ENCODE measurements around the gene CDCA3.

The CDCA3 gene

DNA sequence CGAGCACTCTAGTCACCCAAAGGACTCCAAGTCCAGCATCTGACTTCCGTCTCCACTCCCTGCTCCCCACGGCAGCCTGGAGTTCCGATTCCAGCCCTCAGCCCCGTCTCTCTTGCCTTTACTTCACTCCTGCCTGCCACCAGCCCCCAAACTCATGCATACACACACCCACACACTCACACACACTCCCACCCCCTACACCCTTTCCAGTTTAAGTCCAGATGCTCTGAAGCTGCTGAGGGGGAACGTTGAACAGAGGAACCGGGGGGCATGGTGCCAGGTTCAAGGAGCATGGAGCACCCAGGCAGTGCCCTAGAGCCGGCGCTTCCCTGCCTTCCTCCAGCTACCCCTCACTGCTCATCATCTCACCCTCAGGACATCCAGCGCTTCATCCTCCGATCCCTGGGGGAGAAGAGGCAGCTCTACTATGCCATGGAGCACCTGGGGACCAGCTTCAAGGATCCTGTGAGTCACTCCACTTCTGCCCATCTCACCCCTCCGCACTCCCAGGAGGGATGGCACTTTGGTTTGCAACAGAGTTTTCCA is 19.6 kb downstream of the CDCA3 start:
- DNase-seq = no peak

DNA sequence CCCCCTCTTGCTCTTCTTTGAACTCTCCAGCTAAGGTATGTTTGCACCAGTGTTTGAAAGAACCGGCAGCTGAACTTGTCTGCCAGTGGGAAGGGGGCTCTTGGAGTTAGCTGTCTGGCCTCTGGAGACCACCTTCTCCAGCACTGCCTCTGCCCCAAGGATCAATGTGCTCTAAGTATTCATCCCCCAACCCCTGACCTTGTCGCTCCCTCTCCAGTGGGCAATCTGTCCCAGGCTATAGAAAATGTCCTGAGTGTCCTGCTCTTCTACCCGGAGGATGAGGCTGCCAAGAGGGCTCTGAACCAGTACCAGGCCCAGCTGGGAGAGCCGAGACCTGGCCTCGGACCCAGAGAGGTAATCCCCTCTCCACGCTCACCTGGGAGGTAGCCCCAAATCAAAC is 20.1 kb downstream of the CDCA3 start:
- no peak for DNase-seq

DNA sequence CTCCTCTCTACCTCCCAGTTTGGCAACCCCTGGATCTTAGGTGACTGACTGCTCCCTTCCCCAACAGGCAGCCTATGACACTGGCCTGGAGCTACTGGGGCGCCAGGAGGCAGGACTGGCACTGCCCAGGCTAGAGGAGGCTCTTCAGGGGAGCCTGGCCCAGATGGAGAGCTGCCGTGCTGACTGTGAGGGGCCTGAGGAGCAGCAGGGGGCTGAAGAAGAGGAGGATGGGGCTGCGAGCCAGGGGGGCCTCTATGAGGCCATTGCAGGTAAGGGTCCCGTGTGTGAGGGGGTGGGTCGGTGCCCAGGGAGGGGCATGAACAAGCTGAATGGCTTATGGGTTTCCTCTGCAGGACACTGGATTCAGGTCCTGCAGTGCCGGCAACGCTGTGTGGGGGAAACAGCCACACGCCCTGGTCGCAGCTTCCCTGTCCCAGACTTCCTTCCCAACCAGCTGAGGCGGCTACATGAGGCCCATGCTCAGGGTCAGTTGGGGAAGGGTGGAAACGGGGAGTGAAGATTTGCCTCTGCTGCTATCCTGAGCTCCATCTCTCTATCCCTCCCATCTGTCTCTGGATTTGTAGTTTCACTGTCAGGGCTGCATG is 20.7 kb downstream of the CDCA3 start:
- DNase-seq = no peak

GRCh38 chr12:6829536-6830220 is 21.4 kb downstream of the CDCA3 start:
- DNase-seq = no peak

DNA sequence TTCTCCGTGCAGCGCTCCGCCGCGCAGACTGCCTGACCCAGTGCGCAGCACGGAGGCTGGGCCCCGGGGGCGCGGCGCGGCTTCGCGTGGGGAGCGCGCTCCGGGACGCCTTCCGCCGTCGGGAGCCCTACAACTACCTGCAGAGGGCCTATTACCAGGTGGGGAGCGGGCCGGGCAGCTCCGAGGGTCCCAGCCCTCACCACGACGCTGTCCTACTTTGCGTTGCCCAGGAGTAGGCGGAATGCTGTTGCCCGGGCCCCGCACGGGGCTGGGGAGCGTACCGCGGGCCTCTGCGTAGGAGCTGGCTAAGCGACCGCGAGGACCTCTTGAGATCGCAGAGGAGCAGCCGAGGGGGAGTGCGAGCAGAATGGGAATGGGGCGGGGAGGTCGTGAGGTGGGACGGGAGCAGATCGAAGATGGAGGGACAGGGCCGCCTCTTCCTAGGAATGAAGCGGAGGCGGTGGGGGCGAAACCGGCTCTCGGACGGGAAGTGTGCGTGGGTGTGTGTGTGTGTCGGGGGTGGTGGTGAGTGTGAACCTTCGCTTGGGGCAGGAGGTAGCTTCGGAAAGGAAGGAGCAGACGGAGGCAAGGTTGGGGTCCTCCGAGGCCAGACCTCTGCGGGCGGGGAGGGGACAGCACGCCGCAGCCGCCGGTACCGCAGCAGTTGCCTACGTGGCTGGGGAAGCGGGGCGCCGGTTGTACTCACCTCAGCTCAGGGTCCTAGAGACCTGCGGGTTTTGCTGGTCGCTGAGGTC is 22.1 kb downstream of the CDCA3 start:
- peak in 2 of 5 donors; percentile 22 to 26 for DNase-seq

- DNase-seq = no peak
These were observed 22.9 kb downstream of the CDCA3 start, which contains the start of gene P3H3 for GRCh38 chr12:6827982-6828780. P3H3 (plus strand) TSS chr12:6828407; CDS start chr12:6828441, 34 bp downstream.

DNA sequence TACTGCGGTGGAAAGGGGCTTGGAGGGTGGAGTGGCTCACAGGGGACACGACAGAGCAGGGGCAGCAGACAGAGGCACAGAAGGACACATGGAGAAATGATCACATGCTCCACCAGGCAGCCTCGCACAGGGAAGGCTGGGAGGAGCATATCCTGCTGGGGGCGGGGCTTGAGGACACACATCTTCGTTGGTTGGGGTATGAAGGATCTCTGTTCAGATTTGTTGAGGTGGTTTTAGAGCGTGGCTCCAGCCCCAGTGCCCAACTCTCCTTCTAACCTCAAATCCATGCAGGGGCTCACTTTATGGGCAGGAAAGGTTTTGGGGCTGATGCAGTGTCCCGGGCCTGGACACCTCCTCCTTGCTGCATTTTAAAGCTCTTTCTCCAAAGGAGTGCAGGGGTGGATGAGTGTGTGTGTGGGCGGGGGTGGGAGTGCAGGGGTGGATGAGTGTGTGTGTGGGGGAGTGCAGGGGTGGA is 23.6 kb downstream of the CDCA3 start:
- DNase-seq = peak in 2 of 5 donors; percentile 21 to 44

GRCh38 chr12:6826734-6827436 is 24.2 kb downstream of the CDCA3 start:
- no peak for DNase-seq

- no peak for DNase-seq
These were observed 24.9 kb downstream of the CDCA3 start for GRCh38 chr12:6826125-6826733.

GRCh38 chr12:6825398-6826124 is 25.5 kb downstream of the CDCA3 start:
- DNase-seq = peak; percentile 57 to 79 (median 67)

- DNase-seq = no peak
These were observed 26.1 kb downstream of the CDCA3 start for GRCh38 chr12:6824901-6825381.

GRCh38 chr12:6824085-6824775 is 26.9 kb downstream of the CDCA3 start:
- no peak for DNase-seq

- no peak for DNase-seq
These were observed 27.7 kb downstream of the CDCA3 start for GRCh38 chr12:6823182-6824084.

GRCh38 chr12:6822426-6823135 is 28.5 kb downstream of the CDCA3 start:
- DNase-seq = no peak

- DNase-seq = no peak
These were observed 29.3 kb downstream of the CDCA3 start, which contains the start of gene GPR162 for GRCh38 chr12:6821591-6822425. GPR162 (plus strand) TSS chr12:6821821; CDS start chr12:6823899, 2,078 bp downstream.

DNA sequence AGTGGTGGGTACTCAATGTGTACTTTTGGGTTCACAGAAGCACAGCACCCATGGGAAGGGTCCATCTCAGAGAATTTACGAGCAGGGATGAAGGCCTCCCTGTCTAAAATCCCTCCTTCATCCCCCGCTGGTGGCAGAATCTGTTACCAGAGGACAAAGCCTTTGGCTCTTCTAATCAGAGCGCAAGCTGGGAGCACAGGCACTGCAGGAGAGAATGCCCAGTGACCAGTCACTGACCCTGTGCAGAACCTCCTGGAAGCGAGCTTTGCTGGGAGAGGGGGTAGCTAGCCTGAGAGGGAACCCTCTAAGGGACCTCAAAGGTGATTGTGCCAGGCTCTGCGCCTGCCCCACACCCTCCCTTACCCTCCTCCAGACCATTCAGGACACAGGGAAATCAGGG is 30.9 kb downstream of the CDCA3 start:
- DNase-seq = no peak
